Mononuclear cell (primary cell): ENCODE data around the gene LRRC74B. TPM values are rescaled to one million over a fixed set of nuclear protein-coding genes. Genes with fewer than 3 reads are reported as not detected.
"Not testable (repeated sequence)": the region's sequence is repeated elsewhere in the genome, so short reads cannot be mapped to it uniquely, and the experiment has no call there.

Source experiments
- H3K27me3 ChIP-seq: 2 replicates; pipeline ENCODE4 v1.6.0; 2011; ENCODE audit warnings: low read length, control low read depth; ENCODE audit not compliant: insufficient read depth
- H3K4me1 ChIP-seq: 2 replicates; pipeline ENCODE4 v1.5.1; 2011; ENCODE audit warnings: mild to moderate bottlenecking, low read length, control low read depth; ENCODE audit not compliant: insufficient read depth
- H3K4me3 ChIP-seq: 2 replicates; pipeline ENCODE4 v1.5.1; 2011; ENCODE audit warnings: mild to moderate bottlenecking, low read length, moderate library complexity
- H3K9me3 ChIP-seq: 2 replicates; pipeline ENCODE4 v1.5.1; 2011; ENCODE audit warnings: low read depth, mild to moderate bottlenecking, control low read depth, low read length
- total RNA-seq: library from RNA; depleted of rRNA; stranded (reverse); fragments of >200 nt; gene quantifications from one replicate; pipeline ENCODE4 v1.2.3, GENCODE V29; 2012

Gene LRRC74B
- total RNA-seq, 1 donor = not detected

- no peak overlapping the region for H3K4me3 ChIP-seq
- H3K9me3 ChIP-seq = no peaks in the 10 kb centered on the region
- no peaks in the 10 kb centered on the region for H3K27me3 ChIP-seq
- H3K4me1 ChIP-seq = no peaks in the 10 kb centered on the region
Observed at GRCh38 chr22:21070690-21071615, 25.2 kb downstream of the LRRC74B start.

- not testable (repeated sequence) for H3K4me1 ChIP-seq, H3K27me3 ChIP-seq, H3K9me3 ChIP-seq, H3K4me3 ChIP-seq
Observed at GRCh38 chr22:21071796-21072195, 26.1 kb downstream of the LRRC74B start.

- Histone ChIP-seq H3K9me3 (no peaks in the 10 kb centered on the region), H3K4me1 (no peaks in the 10 kb centered on the region), H3K4me3 (no peak overlapping the region), H3K27me3 (no peaks in the 10 kb centered on the region)
Observed at GRCh38 chr22:21073023-21073422, 27.3 kb downstream of the LRRC74B start.

- no peaks in the 10 kb centered on the region for H3K9me3 ChIP-seq
- no peak overlapping the region for H3K4me3 ChIP-seq
- H3K4me1 ChIP-seq = no peaks in the 10 kb centered on the region
- no peaks in the 10 kb centered on the region for H3K27me3 ChIP-seq
Observed at GRCh38 chr22:21073482-21073881, 27.7 kb downstream of the LRRC74B start.

- H3K4me3 ChIP-seq = no peak overlapping the region
- no peaks in the 10 kb centered on the region for H3K27me3 ChIP-seq
- no peaks in the 10 kb centered on the region for H3K4me1 ChIP-seq
Observed at GRCh38 chr22:21074102-21074715, 28.5 kb downstream of the LRRC74B start.

GRCh38 chr22:21075516-21076138 is 29.9 kb downstream of the LRRC74B start:
- no peak overlapping the region for H3K4me3 ChIP-seq
- H3K4me1 ChIP-seq = no peaks in the 10 kb centered on the region

More at GRCh38 chr22:21074102-21074715, 28.5 kb downstream of the LRRC74B start:
- H3K9me3 ChIP-seq = no peaks in the 10 kb centered on the region

GRCh38 chr22:21076912-21077625 is 31.3 kb downstream of the LRRC74B start:
- Histone ChIP-seq H3K27me3 (no peaks in the 10 kb centered on the region), H3K4me1 (no peaks in the 10 kb centered on the region), H3K9me3 (no peaks in the 10 kb centered on the region), H3K4me3 (no peak overlapping the region)

More at GRCh38 chr22:21075516-21076138, 29.9 kb downstream of the LRRC74B start:
- Histone ChIP-seq H3K9me3 (no peaks in the 10 kb centered on the region), H3K27me3 (no peaks in the 10 kb centered on the region)

GRCh38 chr22:21077884-21078508 is 32.2 kb downstream of the LRRC74B start:
- Histone ChIP-seq H3K4me3 (no peak overlapping the region), H3K9me3 (no peaks in the 10 kb centered on the region)

GRCh38 chr22:21078916-21079315 is 33.2 kb downstream of the LRRC74B start:
- Histone ChIP-seq H3K4me3 (no peak overlapping the region), H3K9me3 (no peaks in the 10 kb centered on the region), H3K27me3 (no peaks in the 10 kb centered on the region), H3K4me1 (no peaks in the 10 kb centered on the region)

More at GRCh38 chr22:21077884-21078508, 32.2 kb downstream of the LRRC74B start:
- Histone ChIP-seq H3K27me3 (no peaks in the 10 kb centered on the region), H3K4me1 (no peaks in the 10 kb centered on the region)

GRCh38 chr22:21079493-21079892 is 33.7 kb downstream of the LRRC74B start:
- Histone ChIP-seq H3K4me3 (no peak overlapping the region), H3K9me3 (no peaks in the 10 kb centered on the region), H3K27me3 (no peaks in the 10 kb centered on the region), H3K4me1 (no peaks in the 10 kb centered on the region)

- Histone ChIP-seq H3K4me3 (no peak overlapping the region), H3K4me1 (no peaks in the 10 kb centered on the region), H3K9me3 (no peaks in the 10 kb centered on the region), H3K27me3 (no peaks in the 10 kb centered on the region)
Observed at GRCh38 chr22:21080435-21081137, 34.8 kb downstream of the LRRC74B start.

GRCh38 chr22:21082248-21082647 is 36.5 kb downstream of the LRRC74B start:
- Histone ChIP-seq H3K4me1 (no peaks in the 10 kb centered on the region), H3K9me3 (no peaks in the 10 kb centered on the region), H3K4me3 (no peak overlapping the region), H3K27me3 (no peaks in the 10 kb centered on the region)

- no peaks in the 10 kb centered on the region for H3K27me3 ChIP-seq
- no peaks in the 10 kb centered on the region for H3K4me1 ChIP-seq
- no peaks in the 10 kb centered on the region for H3K9me3 ChIP-seq
- H3K4me3 ChIP-seq = no peak overlapping the region
Observed at GRCh38 chr22:21087119-21087518, 41.4 kb downstream of the LRRC74B start.

GRCh38 chr22:21087926-21088325 is 42.2 kb downstream of the LRRC74B start:
- H3K27me3 ChIP-seq, H3K4me1 ChIP-seq, H3K9me3 ChIP-seq, H3K4me3 ChIP-seq: not testable (repeated sequence)
